ENCODE measurements around the gene DAB2. TPM values are rescaled to one million over a fixed set of nuclear protein-coding genes. Genes with fewer than 3 reads are reported as not detected.

The DAB2 gene
- total RNA-seq, 2 experiments from 2014 or later, result not detected

DNA sequence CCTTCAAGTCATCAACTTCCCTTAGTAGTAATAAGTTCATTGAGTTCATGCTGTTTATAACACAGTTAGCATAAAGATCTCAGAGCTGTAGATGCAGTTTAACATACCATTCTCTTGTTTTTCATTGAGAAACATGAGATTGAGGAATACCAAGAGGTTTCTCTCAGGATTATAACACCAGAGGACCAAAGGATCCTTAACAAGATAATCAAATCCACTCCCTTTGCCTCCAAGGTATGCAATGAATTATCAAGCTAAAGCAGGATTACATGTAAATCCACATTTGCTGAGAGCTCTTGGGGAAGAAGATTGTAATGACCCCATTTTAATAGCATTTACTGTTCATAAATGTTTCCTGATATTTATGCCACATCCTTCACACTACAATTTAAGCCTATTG, 35.1 kb upstream of the DAB2 start:
- Mint-ChIP-seq H3K27me3 (peaks cover 37% of the 10 kb centered on the region), H3K27ac (no peak overlapping the region), H3K9me3 (no peaks in the 10 kb centered on the region)

DNA sequence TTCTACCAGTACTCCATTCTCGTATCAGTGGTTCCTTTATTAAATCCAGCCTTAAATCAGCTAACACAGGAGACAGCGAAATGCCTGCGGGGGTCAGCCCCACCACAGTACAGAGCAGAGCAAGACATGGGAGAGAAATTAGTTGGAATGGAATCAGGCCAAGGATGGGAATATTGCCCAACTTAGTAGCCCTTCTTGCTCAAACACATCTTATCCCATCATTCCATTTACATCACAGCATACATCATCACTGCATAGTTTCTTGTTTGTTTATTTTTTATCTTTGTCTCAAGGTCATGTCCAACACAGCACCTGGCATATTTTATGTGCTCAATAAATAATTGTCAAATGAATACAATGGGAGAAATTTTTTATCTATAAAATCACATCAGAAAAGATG, 34.3 kb upstream of the DAB2 start:
- ChIA-PET POLR2A (no interaction called here), CTCF (no interaction called here)
- no peak for DNase-seq
- H3K4me3 Mint-ChIP-seq, result no peak overlapping the region
- H3K36me3 Mint-ChIP-seq (ENCODE audit: low read depth), result no peaks in the 10 kb centered on the region
- peaks cover 37% of the 10 kb centered on the region for H3K27me3 Mint-ChIP-seq
- no peak overlapping the region for H3K27ac Mint-ChIP-seq
- no peaks in the 10 kb centered on the region for H3K4me1 Mint-ChIP-seq
- no peaks in the 10 kb centered on the region for H3K9me3 Mint-ChIP-seq

More for the DNA sequence above, 35.1 kb upstream of the DAB2 start:
- H3K4me1 Mint-ChIP-seq, result no peaks in the 10 kb centered on the region
- ChIA-PET POLR2A (no interaction called here), CTCF (no interaction called here)
- no peak for DNase-seq
- no peak overlapping the region for H3K4me3 Mint-ChIP-seq
- no peaks in the 10 kb centered on the region for H3K36me3 Mint-ChIP-seq (ENCODE audit: low read depth)

DNA sequence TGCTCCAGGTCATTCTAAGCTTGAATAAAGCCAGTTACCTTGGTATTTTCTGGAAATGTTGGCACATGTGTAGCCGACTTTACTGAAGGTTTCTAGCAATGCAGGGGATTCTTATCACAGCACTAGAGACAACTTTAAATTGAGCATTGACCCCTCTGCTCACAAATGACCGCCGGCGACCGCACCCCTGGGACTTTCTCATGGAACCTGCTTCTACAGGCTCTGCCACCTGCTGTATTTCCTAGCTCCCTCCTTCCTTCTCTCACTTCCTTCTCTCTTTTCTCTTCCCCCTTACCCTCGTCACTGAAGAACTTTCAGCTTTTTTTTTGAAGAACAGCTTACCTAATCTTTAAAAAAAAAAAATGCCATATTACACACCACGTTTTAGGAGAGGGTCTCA, 30.9 kb upstream of the DAB2 start:
- DNase-seq, result no peak
- no peaks in the 10 kb centered on the region for H3K9me3 Mint-ChIP-seq
- CTCF ChIA-PET, result interaction anchor here (0.8 kb wide), 1 partner anchor 80 kb away, joined by 3 read pairs; no protein-coding TSS in a partner anchor
- no peak overlapping the region for H3K27ac Mint-ChIP-seq
- POLR2A ChIA-PET, result no interaction called here
- no peaks in the 10 kb centered on the region for H3K4me1 Mint-ChIP-seq
- no peak overlapping the region for H3K4me3 Mint-ChIP-seq
- H3K27me3 Mint-ChIP-seq, result peaks cover 26% of the 10 kb centered on the region
- no peaks in the 10 kb centered on the region for H3K36me3 Mint-ChIP-seq (ENCODE audit: low read depth)

DNA sequence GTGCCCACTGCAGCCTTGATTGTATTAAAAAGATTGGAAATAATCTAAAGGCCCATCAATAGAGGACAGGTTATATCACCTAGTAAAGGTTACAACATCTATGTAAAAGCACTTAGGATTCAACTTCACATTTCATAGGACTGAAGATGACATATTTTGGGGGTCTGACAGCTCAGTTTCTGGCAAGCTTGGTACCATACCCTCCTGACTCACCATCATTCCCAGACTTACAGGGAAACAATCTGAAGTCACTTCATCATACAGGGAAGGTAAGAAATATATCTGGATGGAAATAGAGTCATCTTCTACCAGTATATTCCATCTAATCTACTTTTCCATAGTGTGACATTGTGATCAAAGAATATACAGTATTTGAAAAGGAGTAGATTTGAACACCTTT, 28.8 kb upstream of the DAB2 start:
- H3K36me3 Mint-ChIP-seq (ENCODE audit: low read depth), result no peaks in the 10 kb centered on the region
- ChIA-PET POLR2A (no interaction called here), CTCF (no interaction called here)
- no peaks in the 10 kb centered on the region for H3K9me3 Mint-ChIP-seq
- H3K4me1 Mint-ChIP-seq, result no peaks in the 10 kb centered on the region
- H3K27me3 Mint-ChIP-seq, result peaks cover 26% of the 10 kb centered on the region
- H3K4me3 Mint-ChIP-seq, result no peak overlapping the region
- DNase-seq, result no peak
- H3K27ac Mint-ChIP-seq, result no peak overlapping the region

DNA sequence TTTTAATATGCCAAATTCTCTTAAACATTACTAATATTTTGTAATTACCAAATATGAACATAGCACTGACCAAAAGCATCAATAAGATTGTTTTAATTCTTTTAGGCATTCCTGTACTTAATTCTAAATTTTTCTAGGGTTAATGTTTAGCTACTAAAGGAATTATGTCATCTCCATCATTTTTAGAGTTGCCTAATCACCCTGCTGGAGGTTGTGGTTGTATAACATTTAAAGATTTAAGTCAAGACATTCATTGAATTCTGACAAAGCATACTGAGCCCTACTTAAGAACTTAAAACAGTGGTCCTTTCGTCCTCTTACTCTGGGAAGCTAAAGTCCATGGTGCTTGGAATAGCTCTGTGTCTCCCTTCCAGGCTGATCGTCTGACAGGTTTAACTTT, 28.1 kb upstream of the DAB2 start:
- no peak overlapping the region for H3K4me3 Mint-ChIP-seq
- H3K27ac Mint-ChIP-seq, result no peak overlapping the region
- H3K36me3 Mint-ChIP-seq (ENCODE audit: low read depth), result no peaks in the 10 kb centered on the region
- H3K4me1 Mint-ChIP-seq, result no peaks in the 10 kb centered on the region
- peaks cover 24% of the 10 kb centered on the region for H3K27me3 Mint-ChIP-seq
- CTCF ChIA-PET, result interaction anchor here (1.8 kb wide), 1 partner anchor 8 kb away, joined by 7 read pairs; no protein-coding TSS in a partner anchor
- H3K9me3 Mint-ChIP-seq, result no peaks in the 10 kb centered on the region
- DNase-seq, result no peak
- POLR2A ChIA-PET, result no interaction called here

DNA sequence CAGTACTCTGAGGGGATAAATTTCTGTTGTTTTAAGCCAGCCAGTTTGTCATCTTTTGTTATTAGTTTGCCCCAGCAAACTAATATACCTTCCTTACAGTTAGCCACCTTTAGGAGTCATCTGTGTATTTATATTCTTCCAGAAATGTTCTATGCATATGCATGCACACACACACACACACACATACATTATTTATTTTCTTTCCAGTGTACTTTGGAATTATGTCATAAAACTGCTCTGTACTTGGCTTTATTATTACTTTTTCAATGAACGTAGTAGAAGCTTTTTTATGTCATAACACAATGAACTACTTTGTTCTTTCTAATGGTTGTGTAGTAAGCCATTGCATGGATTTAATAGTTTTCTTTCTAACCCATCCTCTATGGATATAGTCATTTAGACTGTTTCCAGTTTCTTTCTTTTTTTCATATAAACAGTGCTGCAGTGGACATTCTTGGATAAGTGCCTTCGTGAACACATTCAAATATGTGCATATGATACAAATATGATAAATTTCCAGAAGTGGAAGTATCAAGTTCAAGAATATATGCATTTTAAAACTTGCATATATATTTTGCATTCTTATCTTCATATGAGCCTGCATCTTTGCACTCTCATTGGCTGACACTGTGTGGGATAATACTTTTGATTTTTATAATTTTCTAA, 26.6 kb upstream of the DAB2 start:
- H3K4me1 Mint-ChIP-seq, result no peaks in the 10 kb centered on the region
- no peak overlapping the region for H3K4me3 Mint-ChIP-seq
- ChIA-PET CTCF (interaction anchor here (1.8 kb wide), 1 partner anchor 9 kb away, joined by 7 read pairs; no protein-coding TSS in a partner anchor), POLR2A (interaction anchor here (0.6 kb wide), 1 partner anchor 110 kb away, joined by 3 read pairs; no protein-coding TSS in a partner anchor)
- no peaks in the 10 kb centered on the region for H3K36me3 Mint-ChIP-seq (ENCODE audit: low read depth)
- peaks cover 14% of the 10 kb centered on the region for H3K27me3 Mint-ChIP-seq
- H3K27ac Mint-ChIP-seq, result no peak overlapping the region
- H3K9me3 Mint-ChIP-seq, result no peaks in the 10 kb centered on the region
- no peak for DNase-seq

DNA sequence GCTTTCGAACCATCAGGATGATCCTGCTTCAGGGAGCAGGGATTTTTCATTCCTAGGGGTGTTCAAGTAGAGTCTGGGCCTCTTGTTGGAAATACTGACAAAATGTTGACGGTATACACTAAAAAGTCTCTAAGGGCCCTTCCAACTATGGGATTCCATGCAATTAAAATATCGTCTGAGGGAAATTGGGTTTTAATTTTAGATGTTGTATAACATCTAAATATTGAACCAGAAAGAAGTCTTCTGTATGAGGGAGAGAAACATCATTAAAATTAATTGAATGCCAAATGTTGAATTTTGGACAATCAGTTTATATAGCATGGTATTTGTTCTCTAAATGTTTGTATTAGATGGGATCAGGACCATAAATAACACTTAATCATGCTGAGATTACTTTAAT, 25.7 kb upstream of the DAB2 start:
- Mint-ChIP-seq H3K27ac (no peak overlapping the region), H3K9me3 (no peaks in the 10 kb centered on the region), H3K36me3 (ENCODE audit: low read depth) (no peaks in the 10 kb centered on the region), H3K4me3 (no peak overlapping the region), H3K27me3 (peaks cover 7% of the 10 kb centered on the region), H3K4me1 (no peaks in the 10 kb centered on the region)
- CTCF ChIA-PET, result no interaction called here
- no peak for DNase-seq
- POLR2A ChIA-PET, result no interaction called here

DNA sequence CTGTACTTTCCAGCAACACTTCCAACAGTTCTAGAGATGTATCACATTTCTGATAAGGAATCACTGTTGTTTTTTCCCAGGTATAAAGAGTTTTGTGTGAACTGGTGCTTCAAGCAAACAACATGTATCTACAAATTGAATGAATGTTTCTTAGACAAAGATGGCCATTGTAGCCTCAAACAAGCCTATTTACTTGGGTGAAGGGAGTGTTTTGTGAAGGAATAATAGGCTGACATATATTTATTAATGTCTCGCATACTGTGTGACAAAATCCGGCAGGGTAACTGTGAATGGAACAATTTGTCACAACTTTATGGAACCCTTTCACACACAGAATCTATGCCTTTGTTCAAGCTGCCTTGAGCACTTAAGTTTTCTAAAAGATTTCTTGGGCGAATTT, 24.8 kb upstream of the DAB2 start:
- no peak for DNase-seq
- CTCF ChIA-PET, result no interaction called here
- Mint-ChIP-seq H3K27ac (no peak overlapping the region), H3K4me3 (no peak overlapping the region), H3K27me3 (peaks cover 6% of the 10 kb centered on the region), H3K4me1 (no peaks in the 10 kb centered on the region), H3K36me3 (ENCODE audit: low read depth) (no peaks in the 10 kb centered on the region), H3K9me3 (no peaks in the 10 kb centered on the region)
- POLR2A ChIA-PET, result no interaction called here

DNA sequence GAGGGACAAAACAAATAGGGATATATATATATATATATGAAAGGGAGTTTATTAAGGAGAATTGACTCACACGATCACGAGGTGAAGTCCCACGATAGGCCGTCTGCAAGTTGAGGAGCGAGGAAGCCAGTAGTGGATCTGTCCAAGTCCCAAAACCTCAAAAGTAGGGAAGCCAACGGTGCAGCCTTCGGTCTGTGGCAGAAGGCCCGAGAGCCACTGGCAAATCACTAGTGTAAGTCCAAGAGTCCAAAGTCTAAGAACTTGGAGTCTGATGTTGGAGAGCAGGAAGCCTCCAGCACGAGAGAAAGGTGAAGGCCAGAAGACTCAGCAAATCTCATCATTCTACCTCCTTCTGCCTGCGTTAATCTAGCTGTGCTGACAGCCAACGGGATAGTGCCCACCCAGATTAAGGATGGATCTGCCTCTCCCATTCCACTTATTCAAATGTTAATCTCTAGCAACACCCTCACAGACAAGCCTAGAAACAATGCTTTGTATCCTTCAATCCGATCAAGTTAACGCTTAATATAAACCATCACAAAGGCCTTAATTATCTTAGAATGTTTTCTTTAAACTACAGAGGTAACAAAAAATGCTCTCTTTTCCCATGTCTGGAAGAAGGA, 23.8 kb upstream of the DAB2 start:
- no peaks in the 10 kb centered on the region for H3K36me3 Mint-ChIP-seq (ENCODE audit: low read depth)
- DNase-seq, result no peak
- no peaks in the 10 kb centered on the region for H3K9me3 Mint-ChIP-seq
- peaks cover 6% of the 10 kb centered on the region for H3K27me3 Mint-ChIP-seq
- POLR2A ChIA-PET, result no interaction called here
- no peak overlapping the region for H3K4me3 Mint-ChIP-seq
- H3K27ac Mint-ChIP-seq, result no peak overlapping the region
- H3K4me1 Mint-ChIP-seq, result no peaks in the 10 kb centered on the region
- CTCF ChIA-PET, result no interaction called here

DNA sequence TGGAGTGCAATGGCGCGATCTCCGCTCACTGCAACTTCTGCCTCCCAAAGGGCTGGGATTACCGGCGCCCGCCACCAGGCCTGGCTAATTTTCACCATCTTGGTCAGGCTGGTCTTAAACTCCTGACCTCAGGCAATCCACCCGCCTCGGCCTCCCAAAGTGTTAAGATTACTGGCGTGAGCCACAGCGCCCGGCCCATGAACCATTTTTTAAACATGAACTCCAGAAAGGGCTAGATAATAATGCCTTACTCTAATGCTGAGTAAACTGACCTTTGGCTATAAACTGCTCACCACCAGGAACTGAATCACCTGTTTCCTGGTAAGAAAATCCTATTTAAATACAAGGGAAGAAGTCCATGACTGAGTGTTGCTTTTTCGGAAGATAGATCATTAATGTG, 23.2 kb upstream of the DAB2 start:
- CTCF ChIA-PET, result no interaction called here
- no peaks in the 10 kb centered on the region for H3K4me1 Mint-ChIP-seq

DNA sequence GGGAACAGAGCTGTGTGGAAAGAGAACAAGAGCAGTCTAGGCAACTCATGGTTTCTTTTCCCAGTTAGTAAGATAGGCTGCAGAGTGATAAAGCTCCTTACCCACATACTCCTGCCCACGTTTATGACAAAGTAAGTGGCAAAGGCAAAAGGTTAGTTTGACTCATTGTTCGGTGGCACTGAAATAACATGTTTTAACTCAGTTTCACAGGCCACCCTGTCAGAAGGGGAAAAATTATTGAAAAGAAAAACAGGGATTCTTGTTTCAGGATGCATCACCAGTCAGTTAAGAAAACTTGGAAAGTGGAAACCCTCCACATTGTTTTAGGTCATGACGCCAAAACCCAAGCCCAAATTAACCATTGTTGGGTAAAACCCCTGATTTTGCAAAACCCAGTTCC, 22.3 kb upstream of the DAB2 start:
- Mint-ChIP-seq H3K27ac (no peak overlapping the region), H3K9me3 (no peaks in the 10 kb centered on the region), H3K36me3 (ENCODE audit: low read depth) (no peaks in the 10 kb centered on the region), H3K27me3 (peaks cover 5% of the 10 kb centered on the region), H3K4me3 (no peak overlapping the region), H3K4me1 (no peaks in the 10 kb centered on the region)
- CTCF ChIA-PET, result no interaction called here
- POLR2A ChIA-PET, result no interaction called here
- DNase-seq, result no peak

More for the DNA sequence above, 23.2 kb upstream of the DAB2 start:
- no peaks in the 10 kb centered on the region for H3K9me3 Mint-ChIP-seq
- H3K36me3 Mint-ChIP-seq (ENCODE audit: low read depth), result no peaks in the 10 kb centered on the region
- no peak overlapping the region for H3K4me3 Mint-ChIP-seq
- no peak for DNase-seq
- peaks cover 5% of the 10 kb centered on the region for H3K27me3 Mint-ChIP-seq
- POLR2A ChIA-PET, result no interaction called here
- H3K27ac Mint-ChIP-seq, result no peak overlapping the region

DNA sequence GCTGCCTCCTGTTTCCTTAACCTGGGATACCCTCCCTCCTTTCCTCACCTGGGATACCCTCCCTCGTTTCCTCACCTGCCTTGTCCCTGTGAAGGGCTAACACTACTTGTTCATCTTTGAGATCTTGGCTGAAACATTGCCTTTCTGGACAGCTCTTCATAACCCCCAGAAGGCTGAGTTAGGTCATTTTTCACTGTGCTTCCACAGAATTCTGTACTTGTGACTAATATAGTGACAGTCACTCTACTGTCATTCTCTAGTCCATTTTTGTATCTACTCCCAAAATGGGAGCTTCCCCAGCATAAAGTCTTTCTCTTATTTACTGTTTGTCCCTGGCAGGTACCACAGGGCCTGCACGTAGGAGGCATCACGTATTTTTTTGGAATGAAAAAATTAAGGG, 21.5 kb upstream of the DAB2 start:
- no peak overlapping the region for H3K4me3 Mint-ChIP-seq
- H3K36me3 Mint-ChIP-seq (ENCODE audit: low read depth), result no peaks in the 10 kb centered on the region
- CTCF ChIA-PET, result interaction anchor here (0.7 kb wide), 1 partner anchor 71 kb away, joined by 3 read pairs; no protein-coding TSS in a partner anchor
- POLR2A ChIA-PET, result no interaction called here
- H3K27me3 Mint-ChIP-seq, result peaks cover 5% of the 10 kb centered on the region
- no peaks in the 10 kb centered on the region for H3K9me3 Mint-ChIP-seq
- no peaks in the 10 kb centered on the region for H3K4me1 Mint-ChIP-seq
- no peak for DNase-seq
- no peak overlapping the region for H3K27ac Mint-ChIP-seq

DNA sequence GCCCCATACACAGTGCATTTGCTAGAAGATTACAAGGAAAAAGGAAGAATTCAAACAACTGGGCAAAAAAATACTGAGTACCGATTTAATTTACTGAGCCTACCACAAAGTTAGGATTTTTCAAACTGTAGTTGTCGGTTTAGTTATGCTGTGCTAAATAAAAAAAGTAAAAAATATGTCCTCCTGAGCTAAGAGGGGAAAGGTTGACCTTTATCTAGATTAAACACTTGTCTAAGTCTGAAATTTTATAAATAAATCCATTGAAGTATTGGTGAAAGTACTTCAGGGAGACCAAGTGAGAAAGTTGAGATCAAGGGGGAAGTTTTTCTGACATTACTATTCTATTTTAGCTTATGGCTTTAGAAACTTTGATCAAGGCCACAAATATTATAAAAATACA, 19.1 kb upstream of the DAB2 start:
- no peaks in the 10 kb centered on the region for H3K4me1 Mint-ChIP-seq
- ChIA-PET POLR2A (no interaction called here), CTCF (no interaction called here)
- no peak for DNase-seq
- H3K27ac Mint-ChIP-seq, result no peak overlapping the region
- no peak overlapping the region for H3K4me3 Mint-ChIP-seq
- H3K9me3 Mint-ChIP-seq, result no peaks in the 10 kb centered on the region
- H3K36me3 Mint-ChIP-seq (ENCODE audit: low read depth), result no peaks in the 10 kb centered on the region
- peaks cover 10% of the 10 kb centered on the region for H3K27me3 Mint-ChIP-seq

DNA sequence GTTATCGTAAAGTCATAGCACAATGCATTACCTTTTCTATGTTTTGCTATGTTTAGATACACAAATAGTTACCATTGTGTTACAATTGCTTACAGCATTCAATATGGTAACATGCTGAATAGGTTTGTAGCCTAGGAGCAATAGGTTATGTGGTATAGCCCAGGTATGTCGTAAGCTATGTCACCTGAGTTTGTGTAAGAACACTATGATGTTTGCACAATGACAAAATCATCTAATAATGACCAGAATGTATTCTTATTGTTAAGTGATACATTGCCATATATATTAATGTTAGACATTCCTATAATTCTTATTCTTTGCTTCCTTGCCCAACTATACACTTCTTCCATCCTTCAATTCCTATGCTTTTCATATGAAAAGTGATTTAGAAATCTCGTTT, 18.2 kb upstream of the DAB2 start:
- POLR2A ChIA-PET, result no interaction called here
- Mint-ChIP-seq H3K27me3 (peaks cover 9% of the 10 kb centered on the region), H3K4me3 (no peak overlapping the region), H3K36me3 (ENCODE audit: low read depth) (no peaks in the 10 kb centered on the region), H3K9me3 (no peaks in the 10 kb centered on the region), H3K4me1 (no peaks in the 10 kb centered on the region), H3K27ac (no peak overlapping the region)
- DNase-seq, result no peak
- CTCF ChIA-PET, result no interaction called here
